Activated CD4-positive, alpha-beta T cell treated with anti-CD3 and anti-CD28 coated beads for 36 hours (primary cell): Measurements from ENCODE around the gene RPL13. TPM values are rescaled to one million over a fixed set of nuclear protein-coding genes. Genes with fewer than 3 reads are reported as not detected.
A peak's percentile ranks its signal among the peaks of the same experiment; 100 is the strongest.

Experiments
- ATAC-seq: fragments of 200-7000 bp; cut with Tn5 transposase; one replicate; pipeline ENCODE4 v1.10.0; 2021; ENCODE audit warnings: mild to moderate bottlenecking, moderate library complexity
- CTCF ChIA-PET: fragments of 350-600 bp; sonication (Branson Sonifier 250); formaldehyde crosslinking; loops from one replicate; lab custom pipeline; 2021; ENCODE audit warnings: antibody characterized with exemption; lab: Charles Lee
- POLR2A ChIA-PET: fragments of 350-600 bp; sonication (Branson Sonifier 250); formaldehyde crosslinking; loops from one replicate; lab custom pipeline; 2021; ENCODE audit warnings: antibody characterized with exemption, inconsistent platforms; lab: Charles Lee
- DNase-seq: peaks from one replicate; pipeline ENCODE4 v3.0.0-alpha.2; 2020
- H3K27ac Mint-ChIP-seq: one replicate; pipeline ENCODE4 v1.8.0; 2021; ENCODE audit warnings: mixed read lengths
- H3K27me3 Mint-ChIP-seq: one replicate; pipeline ENCODE4 v1.8.0; 2021; ENCODE audit warnings: mixed read lengths
- H3K36me3 Mint-ChIP-seq: one replicate; pipeline ENCODE4 v1.8.0; 2021; ENCODE audit warnings: low read depth, mixed read lengths
- H3K4me1 Mint-ChIP-seq: one replicate; pipeline ENCODE4 v1.8.0; 2021; ENCODE audit warnings: mixed read lengths
- H3K4me3 Mint-ChIP-seq: one replicate; pipeline ENCODE4 v1.8.0; 2021; ENCODE audit warnings: mild to moderate bottlenecking, moderate library complexity, mixed read lengths
- H3K9me3 Mint-ChIP-seq: one replicate; pipeline ENCODE4 v1.8.0; 2021; ENCODE audit warnings: low read depth, mixed read lengths
- intact Hi-C, 2 experiments: fragments of 100-400 bp; cut with DNase I in 1 of 2; cut with micrococcal nuclease in 1 of 2; formaldehyde crosslinking; loops; one replicate each; pipeline versions ENCODE4 v1.14.2 to v1.15.1; 2022 to 2024; cut with DNase I, micrococcal nuclease
- total RNA-seq, 2 experiments: library from RNA; stranded (reverse); gene quantifications; one replicate each; pipeline ENCODE4 v1.2.3, GENCODE V29; 2021

Gene RPL13
- total RNA-seq, 2 experiments from 2014 or later: 2,518 to 3,038 TPM

DNA sequence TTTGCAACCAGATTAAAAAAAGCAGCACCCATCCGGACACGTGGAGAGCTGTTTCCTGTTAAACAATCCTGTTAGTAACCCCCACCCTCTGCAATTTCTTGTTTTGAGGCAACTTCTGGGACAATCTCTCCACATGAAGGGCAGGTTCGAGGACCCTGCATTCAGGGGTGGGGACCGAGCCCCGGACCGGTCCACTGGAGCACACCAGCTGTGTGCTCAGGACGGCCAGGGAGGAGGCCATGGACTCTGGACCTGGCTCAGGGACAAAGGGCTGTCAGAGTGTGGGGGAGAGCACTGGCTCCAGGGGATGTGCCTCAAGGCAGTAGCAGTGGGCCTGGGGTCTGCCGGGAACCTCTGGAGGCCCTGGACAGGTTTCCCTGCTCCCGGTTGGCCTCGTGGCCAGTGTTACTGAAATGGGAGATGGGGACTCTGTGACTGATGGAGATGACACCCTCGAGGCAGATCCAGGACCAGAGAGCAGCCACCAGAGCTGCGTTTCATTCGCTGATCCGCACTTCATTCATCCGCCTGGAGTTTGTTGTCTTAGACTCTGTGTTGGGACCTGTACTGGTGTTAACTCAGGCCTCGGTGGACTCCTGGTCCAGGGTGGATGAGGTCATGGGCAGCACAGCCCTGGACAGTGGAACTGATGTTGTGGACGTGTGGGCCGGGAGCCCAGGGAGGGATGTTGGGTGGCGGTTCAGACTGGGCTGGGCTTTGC, 12.2 kb downstream of the RPL13 start:
- H3K4me3 Mint-ChIP-seq: no peak overlapping the region
- ATAC-seq (no peak), DNase-seq (no peak)
- no peak overlapping the region for H3K27ac Mint-ChIP-seq
- no peaks in the 10 kb centered on the region for H3K9me3 Mint-ChIP-seq
- H3K27me3 Mint-ChIP-seq: peaks cover 3% of the 10 kb centered on the region
- intact Hi-C loops: no loop called here
- CTCF ChIA-PET: no interaction called here
- H3K4me1 Mint-ChIP-seq: peaks cover 12% of the 10 kb centered on the region
- POLR2A ChIA-PET: interaction anchor here (0.6 kb wide), 1 partner anchor 1119 kb away, joined by 3 read pairs; the partner anchor contains the start of gene ZFPM1
- peaks cover 3% of the 10 kb centered on the region for H3K36me3 Mint-ChIP-seq

DNA sequence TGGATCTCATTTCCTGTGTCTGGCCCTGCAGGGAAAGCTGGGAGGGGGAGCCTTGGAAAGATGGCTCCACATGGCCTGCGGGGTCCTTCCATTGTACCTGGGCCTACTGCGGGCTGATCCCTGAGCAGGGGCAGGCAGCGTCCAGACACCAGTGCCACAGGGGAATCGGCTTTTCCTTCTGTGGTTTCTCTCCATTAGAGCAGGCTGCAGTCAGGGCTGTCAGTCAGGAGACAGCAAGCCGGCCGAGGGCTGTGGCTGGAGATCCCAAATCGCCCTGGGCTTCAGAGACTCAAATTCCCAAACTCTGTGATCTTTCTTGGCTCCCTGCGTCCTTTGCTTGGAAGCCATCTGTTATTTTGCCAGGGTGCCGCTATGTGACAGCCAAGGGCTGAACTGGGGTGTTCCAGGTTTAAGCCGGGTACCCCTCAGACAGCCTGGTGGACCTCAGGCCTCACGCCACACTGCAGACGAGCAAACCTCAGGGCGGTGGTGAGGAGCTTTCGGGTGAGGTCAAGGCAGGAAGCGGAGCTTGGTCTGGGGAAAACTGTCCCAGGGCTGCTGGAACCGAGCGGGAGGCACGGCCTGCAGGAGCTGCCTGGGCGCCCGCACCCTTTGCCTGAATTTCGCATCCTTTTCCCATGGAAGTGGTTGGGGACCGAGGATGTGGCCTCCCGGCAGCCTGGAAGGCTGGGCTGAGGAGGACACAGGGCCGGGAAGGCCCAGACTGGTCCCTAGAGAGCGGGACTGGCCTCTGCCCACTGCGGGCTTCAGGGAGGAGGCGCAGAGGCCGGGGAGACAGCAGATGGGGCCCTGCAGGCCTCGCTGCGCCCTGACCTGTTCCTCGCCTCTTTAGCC, 13.6 kb downstream of the RPL13 start:
- CTCF ChIA-PET: interaction anchor here (0.7 kb wide), 1 partner anchor 87 kb away, joined by 3 read pairs; no protein-coding TSS in a partner anchor
- no peak overlapping the region for H3K27ac Mint-ChIP-seq
- no peak for ATAC-seq

DNA sequence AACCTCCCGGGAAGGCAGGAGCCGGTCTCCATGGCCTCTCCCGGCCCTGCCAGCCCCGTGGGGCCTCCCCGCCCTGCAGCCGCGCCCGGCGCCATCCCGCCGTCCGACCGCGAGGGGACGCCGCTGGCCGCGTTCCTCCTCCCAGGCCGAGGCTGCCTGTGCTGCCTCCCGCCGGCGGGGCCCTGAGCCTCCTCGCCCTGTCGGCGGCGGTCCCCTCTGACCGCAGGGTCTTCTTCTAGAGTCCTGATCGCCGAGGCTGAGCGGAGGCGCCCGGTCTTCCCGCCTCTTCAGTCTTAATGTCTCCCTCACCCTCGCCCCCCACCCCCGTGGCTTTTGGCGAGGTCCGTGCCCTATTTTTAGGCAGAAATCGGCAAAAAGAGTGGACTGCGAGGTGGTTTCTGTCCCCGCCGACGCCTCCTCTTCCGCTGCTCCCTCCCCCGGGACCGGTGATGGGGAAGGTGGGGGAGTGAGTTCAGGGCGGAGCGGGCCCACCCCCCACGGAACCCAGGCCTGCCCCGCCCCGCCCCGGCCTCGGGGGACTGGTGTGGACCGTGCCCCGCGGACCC, 14.3 kb downstream of the RPL13 start:
- Mint-ChIP-seq H3K4me1 (peaks cover 12% of the 10 kb centered on the region), H3K4me3 (peak overlapping the region; percentile 39), H3K36me3 (peaks cover 7% of the 10 kb centered on the region), H3K9me3 (no peaks in the 10 kb centered on the region), H3K27me3 (peaks cover 3% of the 10 kb centered on the region), H3K27ac (no peak overlapping the region)
- ATAC-seq (peak; percentile 86), DNase-seq (peak; percentile 82)
- intact Hi-C loops: loop anchor here (1.0 to 5.0 kb wide), 5 partner anchors 66 to 327 kb away; partner anchors contain the start of genes CDK10 (in 1 of the 2) and SPATA2L (in 1 of the 2)
- CTCF ChIA-PET: no interaction called here
- POLR2A ChIA-PET: no interaction called here

More for the DNA sequence above, 13.6 kb downstream of the RPL13 start:
- H3K27me3 Mint-ChIP-seq: peaks cover 3% of the 10 kb centered on the region
- POLR2A ChIA-PET: no interaction called here
- H3K9me3 Mint-ChIP-seq: no peaks in the 10 kb centered on the region
- H3K4me3 Mint-ChIP-seq: no peak overlapping the region
- H3K4me1 Mint-ChIP-seq: peaks cover 12% of the 10 kb centered on the region
- H3K36me3 Mint-ChIP-seq: peaks cover 7% of the 10 kb centered on the region
- no peak for DNase-seq
- intact Hi-C loops: loop anchor here (1.0 to 2.0 kb wide), 4 partner anchors 67 to 127 kb away; partner anchors contain the start of genes CDK10 (in 1 of the 2) and SPATA2L (in 1 of the 2)

DNA sequence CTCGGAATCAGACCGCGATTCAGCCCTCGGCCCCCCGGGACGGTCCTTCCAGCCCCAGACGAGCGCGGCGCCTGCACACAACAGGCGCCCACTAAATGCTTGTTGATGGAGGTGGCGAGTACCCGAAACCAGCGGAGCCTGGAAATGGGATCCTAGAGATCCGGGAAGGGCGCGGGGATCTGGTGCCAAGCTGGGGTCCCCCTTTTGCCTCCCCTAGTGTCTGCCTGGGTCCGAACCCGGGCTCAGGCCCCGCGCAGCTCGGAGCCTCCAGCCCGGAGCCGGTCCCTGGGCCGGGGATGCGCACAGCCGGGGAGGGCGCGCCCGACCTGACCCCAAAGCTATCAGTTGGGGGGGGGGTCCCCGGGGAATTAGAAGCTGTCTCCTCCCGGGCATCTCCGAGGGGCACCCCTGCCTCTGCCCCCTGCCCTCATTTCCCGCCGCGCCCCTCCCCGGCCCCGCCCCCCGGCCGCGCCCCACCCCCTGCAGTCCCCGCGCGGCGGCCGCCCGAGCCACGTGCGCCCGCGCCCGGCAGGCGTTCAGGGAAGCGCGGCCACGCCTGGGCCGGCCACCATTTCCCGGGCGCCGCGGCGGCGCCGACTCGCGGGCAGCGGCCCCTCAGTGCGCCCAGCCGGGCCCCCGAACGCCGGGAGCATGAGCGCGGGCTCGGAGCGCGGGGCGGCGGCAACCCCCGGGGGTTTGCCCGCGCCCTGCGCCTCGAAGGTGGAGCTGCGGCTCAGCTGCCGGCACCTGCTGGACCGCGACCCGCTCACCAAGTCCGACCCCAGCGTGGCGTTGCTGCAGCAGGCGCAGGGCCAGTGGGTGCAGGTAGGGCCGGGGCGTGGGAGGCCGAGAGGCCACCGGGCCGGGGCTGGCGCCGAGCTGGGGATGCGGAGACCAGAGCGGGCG, 15.0 kb downstream of the RPL13 start, which contains the start of gene CPNE7:
Gene CPNE7, plus strand, starts transcription at position 512 of the 906 bp plus-strand sequence. Its CDS starts 140 bp downstream, at position 652.
- CTCF ChIA-PET: interaction anchor here (0.6 to 0.9 kb wide), 3 partner anchors 27 to 124 kb away, joined by 3 to 4 read pairs (median 3); no protein-coding TSS in a partner anchor
- DNase-seq: peak; percentile 32
- peaks cover 7% of the 10 kb centered on the region for H3K36me3 Mint-ChIP-seq
- H3K4me1 Mint-ChIP-seq: peaks cover 12% of the 10 kb centered on the region
- intact Hi-C loops: loop anchor here (2.0 to 5.0 kb wide), 2 partner anchors 65 to 328 kb away; no protein-coding TSS in a partner anchor
- ATAC-seq: peak; percentile 50
- POLR2A ChIA-PET: no interaction called here
- H3K27ac Mint-ChIP-seq: no peak within 1 kb of the TSS
- H3K9me3 Mint-ChIP-seq: no peaks in the 10 kb centered on the region
- H3K4me3 Mint-ChIP-seq: peak within 1 kb of the TSS; percentile 39
- H3K27me3 Mint-ChIP-seq: peaks cover 3% of the 10 kb centered on the region

DNA sequence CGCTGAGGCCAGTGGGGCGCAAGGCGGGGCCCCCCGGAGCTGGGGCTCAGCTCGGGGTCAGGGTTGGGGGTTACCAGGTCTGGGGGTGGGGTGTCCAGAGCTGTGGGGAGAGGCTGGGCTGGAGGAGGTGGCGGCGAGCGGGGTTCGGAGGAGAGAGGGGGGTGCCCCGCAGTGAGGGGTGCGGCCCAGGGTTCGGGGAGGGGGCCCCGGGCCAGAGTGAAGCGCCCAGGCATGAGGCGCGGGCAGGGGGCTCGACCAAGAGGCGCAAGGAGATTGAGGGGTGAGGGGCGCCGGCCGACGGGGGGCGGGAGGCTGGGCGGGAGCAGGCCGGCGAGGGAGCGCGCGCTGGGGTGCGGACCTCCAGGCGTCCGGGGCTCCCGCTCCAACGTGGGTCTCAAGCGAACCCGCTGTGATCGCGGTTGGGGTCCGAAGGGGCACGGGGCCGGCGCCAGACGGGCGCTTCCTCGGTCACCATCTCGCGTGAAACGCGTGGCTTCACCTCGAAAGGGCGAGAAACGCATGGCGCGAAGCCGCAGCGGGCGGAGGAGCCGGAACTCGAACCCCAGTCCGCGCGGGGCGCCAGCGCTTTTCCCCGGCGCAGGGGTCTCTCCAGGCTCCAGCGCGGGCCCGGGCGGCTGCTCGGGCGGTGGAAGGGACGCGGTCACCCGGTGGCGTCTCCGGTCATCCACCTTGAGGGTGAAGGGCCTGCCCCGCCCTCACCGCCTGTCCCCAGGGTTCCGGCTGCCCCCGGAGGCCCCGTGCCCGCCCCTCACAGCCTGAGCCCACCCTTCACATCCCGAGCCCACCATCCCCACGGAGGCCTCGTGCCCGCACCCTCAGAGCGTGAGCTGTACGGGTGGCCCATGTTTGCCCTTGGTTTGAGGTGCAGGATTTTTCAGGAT, 15.9 kb downstream of the RPL13 start:
- CTCF ChIA-PET: interaction anchor here (0.6 to 0.9 kb wide), 3 partner anchors 26 to 109 kb away, joined by 3 read pairs; no protein-coding TSS in a partner anchor
- POLR2A ChIA-PET: no interaction called here
- DNase-seq (no peak), ATAC-seq (no peak)
- Mint-ChIP-seq H3K27ac (no peak overlapping the region), H3K4me1 (peaks cover 12% of the 10 kb centered on the region), H3K9me3 (no peaks in the 10 kb centered on the region), H3K4me3 (no peak overlapping the region), H3K27me3 (peaks cover 3% of the 10 kb centered on the region), H3K36me3 (peaks cover 7% of the 10 kb centered on the region)
- intact Hi-C loops: loop anchor here in 1 of 2 experiments (5.0 kb wide), 1 partner anchor 329 kb away; no protein-coding TSS in a partner anchor

DNA sequence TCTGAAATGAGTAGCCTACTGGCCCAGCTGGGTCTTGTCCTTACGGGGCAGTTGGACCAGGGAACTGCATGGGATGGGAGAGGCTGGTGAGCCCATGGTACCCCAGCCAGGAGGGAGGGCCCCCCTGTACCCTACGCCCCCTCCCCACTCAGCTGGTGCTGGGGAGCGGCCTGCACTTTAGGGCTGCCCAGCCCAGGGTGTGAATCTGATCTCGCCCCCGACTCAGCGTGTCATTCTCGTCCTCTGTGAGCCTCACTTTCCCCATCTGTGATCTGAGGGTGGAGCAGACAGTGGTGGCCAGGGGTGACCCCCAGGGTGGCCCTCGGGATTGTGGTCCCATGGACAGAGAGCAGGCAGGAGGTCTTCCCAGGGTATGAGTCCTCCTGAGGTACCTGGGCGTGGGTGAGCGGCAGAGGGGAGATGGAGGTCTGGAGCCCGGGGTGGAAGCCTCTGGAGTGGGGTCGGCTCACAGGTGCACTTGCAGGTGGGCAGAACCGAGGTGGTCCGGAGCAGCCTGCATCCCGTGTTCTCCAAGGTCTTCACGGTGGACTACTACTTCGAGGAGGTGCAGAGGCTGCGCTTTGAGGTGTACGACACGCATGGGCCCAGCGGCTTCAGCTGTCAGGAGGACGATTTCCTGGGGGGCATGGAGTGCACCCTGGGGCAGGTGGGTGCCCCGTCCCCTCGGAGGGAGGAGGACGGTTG, 16.7 kb downstream of the RPL13 start:
- DNase-seq (no peak), ATAC-seq (no peak)
- POLR2A ChIA-PET: no interaction called here
- H3K4me3 Mint-ChIP-seq: peak overlapping the region; percentile 38
- no peak overlapping the region for H3K27ac Mint-ChIP-seq
- H3K4me1 Mint-ChIP-seq: peaks cover 6% of the 10 kb centered on the region
- H3K27me3 Mint-ChIP-seq: peaks cover 3% of the 10 kb centered on the region
- H3K9me3 Mint-ChIP-seq: no peaks in the 10 kb centered on the region
- CTCF ChIA-PET: interaction anchor here (0.6 to 1.1 kb wide), 2 partner anchors 30 to 34 kb away, joined by 3 read pairs; no protein-coding TSS in a partner anchor
- H3K36me3 Mint-ChIP-seq: peaks cover 10% of the 10 kb centered on the region
- intact Hi-C loops: loop anchor here in 1 of 2 experiments (5.0 kb wide), 1 partner anchor 330 kb away; no protein-coding TSS in a partner anchor

DNA sequence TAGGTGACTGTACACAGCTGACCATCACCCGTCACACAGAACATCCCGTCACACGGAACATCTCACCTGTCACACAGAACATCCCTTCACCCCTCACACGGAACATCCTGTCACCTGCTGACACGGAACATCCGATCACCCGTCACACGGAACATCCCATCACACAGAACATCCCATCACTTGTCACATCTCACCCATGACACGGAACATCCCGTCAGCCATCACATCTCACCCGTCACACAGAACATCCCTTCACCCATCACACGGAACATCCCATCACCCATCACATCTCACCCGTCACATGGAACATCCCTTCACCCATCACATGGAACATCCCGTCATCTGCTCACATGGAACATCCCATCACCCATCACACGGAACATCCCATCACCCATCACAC, 18.9 kb downstream of the RPL13 start:
- H3K9me3 Mint-ChIP-seq: no peaks in the 10 kb centered on the region

DNA sequence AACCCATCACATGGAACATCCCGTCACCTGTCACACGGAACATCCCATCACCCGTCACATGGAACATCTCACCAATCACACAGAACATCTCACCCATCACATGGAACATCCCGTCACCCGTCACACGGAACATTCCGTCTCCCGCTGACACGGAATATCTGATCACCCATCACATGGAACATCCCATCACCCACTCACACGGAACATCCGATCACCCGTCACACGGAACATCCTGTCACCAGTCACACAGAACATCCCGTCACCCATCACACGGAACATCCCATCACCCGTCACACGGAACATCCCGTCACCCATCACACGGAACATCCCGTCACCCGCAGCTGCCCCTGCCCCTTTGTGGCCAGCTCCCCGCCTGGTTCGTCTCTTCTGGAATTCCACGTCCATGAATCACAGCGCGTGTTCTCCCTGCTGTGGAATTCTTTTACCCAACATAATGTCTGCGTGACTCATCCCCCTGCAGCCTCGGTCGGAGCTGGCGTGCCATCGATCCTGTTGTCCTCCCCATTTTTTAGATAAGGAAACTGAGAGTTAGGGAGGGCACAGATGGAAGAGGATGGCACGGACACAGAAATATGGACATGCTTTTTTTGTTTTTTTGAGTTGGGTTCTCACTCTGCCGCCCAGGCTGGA, 20.7 kb downstream of the RPL13 start:
- no peaks in the 10 kb centered on the region for H3K4me1 Mint-ChIP-seq
- ChIA-PET POLR2A (no interaction called here), CTCF (no interaction called here)
- H3K4me3 Mint-ChIP-seq: no peak overlapping the region
- no peaks in the 10 kb centered on the region for H3K27me3 Mint-ChIP-seq
- H3K9me3 Mint-ChIP-seq: no peaks in the 10 kb centered on the region
- intact Hi-C loops: no loop called here
- no peak for ATAC-seq
- peaks cover 10% of the 10 kb centered on the region for H3K36me3 Mint-ChIP-seq
- H3K27ac Mint-ChIP-seq: no peak overlapping the region
- DNase-seq: no peak

More for the DNA sequence above, 18.9 kb downstream of the RPL13 start:
- H3K4me1 Mint-ChIP-seq: no peaks in the 10 kb centered on the region
- POLR2A ChIA-PET: no interaction called here
- intact Hi-C loops: loop anchor here in 1 of 2 experiments (5.0 kb wide), 1 partner anchor 332 kb away; no protein-coding TSS in a partner anchor
- CTCF ChIA-PET: no interaction called here
- H3K36me3 Mint-ChIP-seq: peaks cover 10% of the 10 kb centered on the region
- no peak overlapping the region for H3K4me3 Mint-ChIP-seq
- H3K27me3 Mint-ChIP-seq: no peaks in the 10 kb centered on the region
- H3K27ac Mint-ChIP-seq: no peak overlapping the region
- no peak for DNase-seq
- ATAC-seq: no peak
